Upper lobe of left lung (tissue), 6 donors: ENCODE results near the gene S100A1. TPM values are rescaled to one million over a fixed set of nuclear protein-coding genes. Genes with fewer than 3 reads are reported as not detected.

Experiments
- ATAC-seq, 2 donors: fragments of 200-7000 bp; cut with Tn5 transposase; one replicate each; pipeline ENCODE4 v1.9.1; 2022; ENCODE audit warnings: mild to moderate bottlenecking in 2 of 2, moderate library complexity in 2 of 2; ENCODE audit not compliant: low FRiP score in 2 of 2
- DNase-seq, 2 donors: peaks; one replicate each; pipeline ENCODE4 v3.0.0-alpha.2; 2019 to 2020
- H3K27ac ChIP-seq, 4 donors: fragments of 200-600 bp; sonication (generic); one replicate each; pipeline ENCODE4 v1.5.1; 2016 to 2019
- H3K27me3 ChIP-seq, 4 donors: fragments of 200-600 bp; sonication (generic); one replicate each; pipeline ENCODE4 v1.5.1; 2017 to 2019
- H3K36me3 ChIP-seq, 4 donors: fragments of 200-600 bp; sonication (generic); one replicate each; pipeline ENCODE4 v1.5.1; 2016 to 2019
- H3K4me1 ChIP-seq, 4 donors: fragments of 200-600 bp; sonication (generic); one replicate each; pipeline ENCODE4 v1.5.1; 2018 to 2019
- H3K4me3 ChIP-seq, 4 donors: fragments of 200-600 bp; sonication (generic); one replicate each; pipeline ENCODE4 v1.5.1; 2017 to 2019; ENCODE audit warnings: mild to moderate bottlenecking in 2 of 4, moderate library complexity in 1 of 4
- H3K9me3 ChIP-seq, 4 donors: fragments of 200-600 bp; sonication (generic); one replicate each; pipeline ENCODE4 v1.5.1; 2018 to 2019
- CTCF ChIP-seq, 6 experiments: fragments of 450-650 bp in 4 of 6; fragments of 200-600 bp in 2 of 6; sonication (generic) in 2 of 6; IDR thresholded peaks; one replicate each; pipeline ENCODE4 v1.5.1; 2016 to 2019; ENCODE audit warnings: antibody characterized with exemption in 6 of 6
- EP300 ChIP-seq, 4 donors: sonication (generic); formaldehyde crosslinking; IDR thresholded peaks; one replicate each; pipeline ENCODE4 v1.5.1; 2017; ENCODE audit warnings: antibody characterized with exemption in 4 of 4, control low read depth in 2 of 4
- POLR2A ChIP-seq, 4 donors: fragments of 450-650 bp; IDR thresholded peaks; one replicate each; pipeline ENCODE4 v1.5.1; 2016 to 2017; ENCODE audit warnings: antibody characterized with exemption in 4 of 4, mild to moderate bottlenecking in 2 of 4
- POLR2AphosphoS5 ChIP-seq, 2 donors: sonication (generic); formaldehyde crosslinking; IDR thresholded peaks; one replicate each; pipeline ENCODE4 v1.5.1; 2017; ENCODE audit warnings: antibody characterized with exemption in 2 of 2
- WGBS, 2 donors: methylation state at CpG; one replicate each; pipeline ENCODE4 v1.1.5; 2017 to 2018; 5-methylcytosine and 5-hydroxymethylcytosine counted together
- total RNA-seq, 6 donors: library from RNA; depleted of rRNA in 4 of 6; stranded (reverse); fragments of >200 nt in 4 of 6; gene quantifications; one replicate each; pipeline versions ENCODE4 v1.1.0 to v1.2.1, GENCODE V29; 2016 to 2021
- donor health status: DM: no; HTN: no; CAD: no; lungs with moderate emphysema.
- donor health status: DM: no; HTN: yes; CAD: no; lungs with severe emphysema.

Gene S100A1
- total RNA-seq, 6 donors from 2014 or later, result 1.1 TPM; not detected in 5

GRCh38 chr1:153608742-153609584 lies 19.3 kb upstream of the S100A1 start:
- Histone ChIP-seq H3K36me3 (peaks cover 0 to 25% (median 11%) of the 10 kb centered on the region in 4 donors), H3K4me3 (peak overlapping the region; percentile 31 to 60 (median 50)), H3K27me3 (no peaks in the 10 kb centered on the region), H3K4me1 (peaks cover 38 to 60% (median 52%) of the 10 kb centered on the region in 4 donors), H3K9me3 (no peaks in the 10 kb centered on the region), H3K27ac (peak overlapping the region; percentile 86 to 99 (median 96))
- WGBS, 2 donors, result 33 to 50% methylated on average over 11 to 17 of the region's 19 CpGs
- TF ChIP-seq POLR2A (IDR thresholded peaks at IDR 0.05), result peak in 2 of 4 donors; percentile 45 to 63
- TF ChIP-seq EP300 (IDR thresholded peaks at IDR 0.05), result peak in 2 of 4 donors; percentile 45 to 61
- TF ChIP-seq CTCF (IDR thresholded peaks at IDR 0.05), result no peak
- peak; percentile 86 to 91 for TF ChIP-seq POLR2AphosphoS5 (IDR thresholded peaks at IDR 0.05)
- ATAC-seq (peak; percentile 73 to 87), DNase-seq (peak; percentile 82 to 93)

- Histone ChIP-seq H3K4me1 (peaks cover 38 to 66% (median 56%) of the 10 kb centered on the region in 4 donors), H3K27me3 (no peaks in the 10 kb centered on the region), H3K9me3 (no peaks in the 10 kb centered on the region), H3K4me3 (peak overlapping the region in 2 of 4 donors; percentile 45 to 60), H3K36me3 (peaks cover 0 to 25% (median 11%) of the 10 kb centered on the region in 4 donors), H3K27ac (peak overlapping the region; percentile 86 to 99 (median 96))
- WGBS, 2 donors, result 45 to 57% methylated on average over 6 of the region's 6 CpGs
- ATAC-seq, result no peak
- TF ChIP-seq EP300 (IDR thresholded peaks at IDR 0.05) (no peak), POLR2AphosphoS5 (IDR thresholded peaks at IDR 0.05) (no peak), CTCF (IDR thresholded peaks at IDR 0.05) (no peak), POLR2A (IDR thresholded peaks at IDR 0.05) (no peak)
- DNase-seq, result no peak
Measured at GRCh38 chr1:153609585-153609907, 18.7 kb upstream of the S100A1 start.

- TF ChIP-seq POLR2A (IDR thresholded peaks at IDR 0.05), result no peak
- no peak for TF ChIP-seq POLR2AphosphoS5 (IDR thresholded peaks at IDR 0.05)
- TF ChIP-seq EP300 (IDR thresholded peaks at IDR 0.05), result no peak
- no peak for TF ChIP-seq CTCF (IDR thresholded peaks at IDR 0.05)
- no peaks in the 10 kb centered on the region for H3K27me3 ChIP-seq
- peaks cover 38 to 74% (median 58%) of the 10 kb centered on the region in 4 donors for H3K4me1 ChIP-seq
- no peak for ATAC-seq
- WGBS, 2 donors, result 19 to 61% methylated on average over 2 to 4 of the region's 4 CpGs
- H3K9me3 ChIP-seq, result no peaks in the 10 kb centered on the region
- H3K36me3 ChIP-seq, result peaks cover 0 to 25% (median 11%) of the 10 kb centered on the region in 4 donors
- DNase-seq, result no peak
- H3K4me3 ChIP-seq, result peak overlapping the region in 1 of 4 donors; percentile 49
- peak overlapping the region; percentile 86 to 99 (median 96) for H3K27ac ChIP-seq
Measured at GRCh38 chr1:153610334-153610733, 17.9 kb upstream of the S100A1 start.

- Histone ChIP-seq H3K4me1 (peaks cover 40 to 78% (median 58%) of the 10 kb centered on the region in 4 donors), H3K36me3 (peaks cover 0 to 20% (median 11%) of the 10 kb centered on the region in 4 donors), H3K4me3 (peak overlapping the region in 1 of 4 donors; percentile 49), H3K9me3 (no peaks in the 10 kb centered on the region), H3K27me3 (no peaks in the 10 kb centered on the region), H3K27ac (peak overlapping the region; percentile 86 to 99 (median 96))
- no peak for DNase-seq
- TF ChIP-seq EP300 (IDR thresholded peaks at IDR 0.05) (no peak), POLR2AphosphoS5 (IDR thresholded peaks at IDR 0.05) (no peak), CTCF (IDR thresholded peaks at IDR 0.05) (no peak), POLR2A (IDR thresholded peaks at IDR 0.05) (no peak)
- peak in 1 of 2 donors; percentile 16 for ATAC-seq
- WGBS, 2 donors, result 71 to 72% methylated on average over 1 to 4 of the region's 7 CpGs
Measured at GRCh38 chr1:153610811-153611301, 17.4 kb upstream of the S100A1 start.
